Heart left ventricle (tissue), 16 donors: Measurements from ENCODE around the gene SLC12A5. TPM values are rescaled to one million over a fixed set of nuclear protein-coding genes. Genes with fewer than 3 reads are reported as not detected.

ENCODE experiments used
- ATAC-seq, 4 donors: fragments of 200-7000 bp; cut with Tn5 transposase; one replicate each; pipeline ENCODE4 v1.9.1; 2020 to 2022; ENCODE audit warnings: moderate library complexity in 4 of 4, mild to moderate bottlenecking in 3 of 4, moderate number of reproducible peaks in 1 of 4
- DNase-seq, 5 donors: peaks; one replicate each; pipeline ENCODE4 v3.0.0-alpha.2; 2020
- H3K27ac ChIP-seq, 12 donors: fragments of 200-600 bp; sonication (generic) in 4 of 12; one replicate each; pipeline versions ENCODE4 v1.5.0 to v1.8.0; 2016 to 2022; ENCODE audit warnings: mild to moderate bottlenecking in 2 of 12
- H3K27me3 ChIP-seq, 9 donors: fragments of 200-600 bp; sonication (generic) in 2 of 9; one replicate each; pipeline versions ENCODE4 v1.5.1 to v1.8.0; 2016 to 2022; ENCODE audit warnings: mild to moderate bottlenecking in 3 of 9
- H3K36me3 ChIP-seq, 9 donors: fragments of 200-600 bp; sonication (generic) in 2 of 9; one replicate each; pipeline versions ENCODE4 v1.5.0 to v1.8.0; 2018 to 2022; ENCODE audit warnings: mild to moderate bottlenecking in 2 of 9
- H3K4me1 ChIP-seq, 12 donors: fragments of 200-600 bp; sonication (generic) in 4 of 12; one replicate each; pipeline versions ENCODE4 v1.5.0 to v1.8.0; 2016 to 2022; ENCODE audit warnings: mild to moderate bottlenecking in 3 of 12
- H3K4me3 ChIP-seq, 12 donors: fragments of 200-600 bp; sonication (generic) in 4 of 12; one replicate each; pipeline versions ENCODE4 v1.5.0 to v1.8.0; 2017 to 2022; ENCODE audit warnings: mild to moderate bottlenecking in 9 of 12, moderate library complexity in 4 of 12
- H3K9me3 ChIP-seq, 12 donors: fragments of 200-600 bp; sonication (generic) in 4 of 12; one replicate each; pipeline versions ENCODE4 v1.5.0 to v1.8.0; 2016 to 2022; ENCODE audit warnings: mild to moderate bottlenecking in 1 of 12
- CTCF ChIP-seq, 12 donors: fragments of 200-600 bp; sonication (generic) in 4 of 12; IDR thresholded peaks; one replicate each; pipeline versions ENCODE4 v1.5.0 to v1.8.0; 2018 to 2022; ENCODE audit warnings: antibody characterized with exemption in 12 of 12, mild to moderate bottlenecking in 5 of 12
- POLR2A ChIP-seq, 2 donors: fragments of 450-650 bp; IDR thresholded peaks; one replicate each; pipeline ENCODE4 v1.6.1; 2017; ENCODE audit warnings: antibody characterized with exemption in 2 of 2, mild to moderate bottlenecking in 2 of 2, moderate library complexity in 2 of 2
- WGBS, 4 donors: extraction: QIAGEN DNeasy Blood & Tissue Kit in 2 of 4; methylation state at CpG; one replicate each; pipeline versions ENCODE4 v1.1.5 to v1.1.7; 2013 to 2018; 5-methylcytosine and 5-hydroxymethylcytosine counted together
- intact Hi-C, 10 donors: fragments of 100-400 bp; cut with DNase I; formaldehyde crosslinking; loops; one replicate each; pipeline versions ENCODE4 v1.11.1 to v1.14.2; 2022
- polyA plus RNA-seq, 2 donors: library from polyadenylated mRNA; stranded (reverse); fragments of 200-250 nt; gene quantifications; one replicate each; pipeline ENCODE4 v1.2.3, GENCODE V29; 2013
- total RNA-seq, 9 donors: library from RNA; depleted of rRNA in 2 of 9; stranded (reverse); fragments of >200 nt in 2 of 9; fragmentation: NEBNext Ultra II Directional in 3 of 9; extraction: Animal tissue kit (Norgen Biotek cat#: 25700) in 3 of 9; gene quantifications; one replicate each; pipeline versions ENCODE4 v1.1.0 to v1.2.4, GENCODE V29; 2016 to 2023
- donor health status: ischemic (EF 13 %, LVEDD 7.1; RV severe dilation, severe dysfunction).
- donor health status: healthy with polysubstance abuse.
- donor health status: DM: no; HTN: yes; CAD: no.
- donor health status: DM: no; HTN: no; CAD: no.
- donor health status: ischemic (EF 25% LVEDD 6.9; RV normal size, moderate dysfunction).
- donor health status: ischemic (EF 25% LVEDD 5.7; RV mildly dilated, moderate dysfunction).
- donor health status: healthy.
- donor health status: DM: yes; HTN: yes; CAD: no.
- donor health status: ischemic (EF 35%, LVEDD 5.7; RV mildly dilated, moderate dysfunction).
- donor health status: nonischemic (EF 11% LVEDD 7.7; RV severe dilation, severe dysfunction).
- donor health status: DM: yes; HTN: yes; CAD: no.
- donor health status: PGD.
- donor health status: ischemic (EF 29% LVEDD 5.4; RV normal size, mild dysfunction).
- donor health status: nonischemic (EF 23%, LVEDD 6.1; RV moderate dilation, normal function).

Gene SLC12A5
- total and polyA plus RNA-seq, 11 donors: 0.73 to 1.7 (median 1.2) TPM; not detected in 8

- ATAC-seq: no peak
- Histone ChIP-seq H3K27ac (no peak overlapping the region), H3K36me3 (no peaks in the 10 kb centered on the region), H3K27me3 (peaks cover 0 to 73% (median 10%) of the 10 kb centered on the region in 9 donors), H3K4me3 (no peak overlapping the region), H3K4me1 (peaks cover 0 to 84% (median 0%) of the 10 kb centered on the region in 12 donors), H3K9me3 (no peaks in the 10 kb centered on the region)
- TF ChIP-seq CTCF (IDR thresholded peaks at IDR 0.05) (no peak), POLR2A (IDR thresholded peaks at IDR 0.05) (no peak)
- no peak for DNase-seq
- intact Hi-C loops: no loop called here
- WGBS, 4 donors: 83 to 93% (median 88%) methylated on average over 2 to 3 of the region's 3 CpGs
Measured at GRCh38 chr20:46002008-46002407, 27.0 kb upstream of the SLC12A5 start.

GRCh38 chr20:46004187-46004586, 24.8 kb upstream of the SLC12A5 start:
- H3K36me3 ChIP-seq: no peaks in the 10 kb centered on the region
- ATAC-seq: peak; percentile 42 to 76 (median 54)
- peak in 2 of 5 donors; percentile 40 to 44 for DNase-seq
- 51 to 58% (median 53%) methylated on average over 4 of the region's 4 CpGs for WGBS, 4 donors
- H3K9me3 ChIP-seq: no peaks in the 10 kb centered on the region
- peak overlapping the region in 1 of 12 donors; percentile 74 for H3K27ac ChIP-seq
- no peak for TF ChIP-seq POLR2A (IDR thresholded peaks at IDR 0.05)
- no peak for TF ChIP-seq CTCF (IDR thresholded peaks at IDR 0.05)
- intact Hi-C loops: no loop called here
- H3K4me1 ChIP-seq: peaks cover 0 to 83% (median 0%) of the 10 kb centered on the region in 12 donors
- H3K27me3 ChIP-seq: peaks cover 0 to 72% (median 14%) of the 10 kb centered on the region in 9 donors
- no peak overlapping the region for H3K4me3 ChIP-seq

- Histone ChIP-seq H3K4me3 (peak overlapping the region in 1 of 12 donors; percentile 23), H3K4me1 (peaks cover 0 to 83% (median 0%) of the 10 kb centered on the region in 12 donors), H3K36me3 (no peaks in the 10 kb centered on the region), H3K27ac (peak overlapping the region in 2 of 12 donors; percentile 9 to 74), H3K27me3 (peaks cover 4 to 72% (median 22%) of the 10 kb centered on the region in 9 donors), H3K9me3 (no peaks in the 10 kb centered on the region)
- ATAC-seq: peak; percentile 52 to 80 (median 70)
- no peak for TF ChIP-seq POLR2A (IDR thresholded peaks at IDR 0.05)
- TF ChIP-seq CTCF (IDR thresholded peaks at IDR 0.05): no peak
- intact Hi-C loops: no loop called here
- WGBS, 4 donors: 14 to 40% (median 19%) methylated on average over 3 of the region's 3 CpGs
- DNase-seq: peak; percentile 50 to 60 (median 57)
Measured at GRCh38 chr20:46004889-46005473, 24.0 kb upstream of the SLC12A5 start.

GRCh38 chr20:46006022-46006705, 22.9 kb upstream of the SLC12A5 start:
- no peak for TF ChIP-seq POLR2A (IDR thresholded peaks at IDR 0.05)
- no peak for TF ChIP-seq CTCF (IDR thresholded peaks at IDR 0.05)
- Histone ChIP-seq H3K9me3 (no peaks in the 10 kb centered on the region), H3K27me3 (peaks cover 14 to 81% (median 33%) of the 10 kb centered on the region in 9 donors), H3K36me3 (no peaks in the 10 kb centered on the region), H3K4me1 (peaks cover 0 to 83% (median 0%) of the 10 kb centered on the region in 12 donors), H3K27ac (no peak overlapping the region), H3K4me3 (no peak overlapping the region)
- WGBS, 4 donors: 69 to 80% (median 75%) methylated on average over 6 of the region's 6 CpGs
- no peak for DNase-seq
- intact Hi-C loops: no loop called here
- no peak for ATAC-seq
